SH-SY5Y (cell line): ENCODE measurements around the gene ARHGAP1.

Experiments used
- GATA2 ChIP-seq: IDR thresholded peaks from 2 replicates; pipeline ENCODE4 v1.6.1; 2011; ENCODE audit warnings: mild to moderate bottlenecking, low read depth, low read length
- GATA3 ChIP-seq: IDR thresholded peaks from 2 replicates; pipeline ENCODE4 v1.6.1; 2011; ENCODE audit warnings: low read depth, mild to moderate bottlenecking, low read length, moderate library complexity

DNA sequence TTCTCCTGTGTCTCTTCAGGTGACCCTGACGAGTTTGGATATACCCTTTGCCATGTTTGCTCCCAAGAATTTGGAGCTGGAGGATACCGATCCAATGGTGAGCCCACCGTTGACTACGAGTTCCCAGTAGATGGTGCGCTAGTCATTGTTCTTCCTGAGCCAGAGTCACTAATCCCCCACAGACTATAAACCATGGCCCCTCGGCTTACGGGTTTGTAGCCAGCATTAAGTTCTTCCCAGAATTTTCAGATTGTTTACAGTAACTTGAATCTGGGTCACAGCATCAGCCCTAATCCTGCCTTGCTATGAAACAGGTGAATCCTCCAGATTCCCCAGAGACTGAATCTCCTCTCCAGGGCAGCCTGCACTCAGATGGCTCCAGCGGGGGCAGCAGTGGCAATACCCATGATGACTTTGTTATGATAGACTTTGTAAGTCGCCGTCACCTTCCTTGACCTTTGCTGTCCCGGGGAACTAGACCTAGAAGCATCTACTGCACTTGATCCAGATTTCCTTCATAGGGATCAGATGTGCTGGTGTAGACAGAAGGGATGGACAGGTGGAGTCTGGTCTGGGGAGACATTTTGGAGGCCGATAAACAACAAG, 31.8 kb downstream of the ARHGAP1 start:
- TF ChIP-seq GATA3, result no peak
- no peak for TF ChIP-seq GATA2
